Measurements from ENCODE around the gene HS6ST1.
A peak's percentile ranks its signal among the peaks of the same experiment; 100 is the strongest.

HS6ST1 gene

DNA sequence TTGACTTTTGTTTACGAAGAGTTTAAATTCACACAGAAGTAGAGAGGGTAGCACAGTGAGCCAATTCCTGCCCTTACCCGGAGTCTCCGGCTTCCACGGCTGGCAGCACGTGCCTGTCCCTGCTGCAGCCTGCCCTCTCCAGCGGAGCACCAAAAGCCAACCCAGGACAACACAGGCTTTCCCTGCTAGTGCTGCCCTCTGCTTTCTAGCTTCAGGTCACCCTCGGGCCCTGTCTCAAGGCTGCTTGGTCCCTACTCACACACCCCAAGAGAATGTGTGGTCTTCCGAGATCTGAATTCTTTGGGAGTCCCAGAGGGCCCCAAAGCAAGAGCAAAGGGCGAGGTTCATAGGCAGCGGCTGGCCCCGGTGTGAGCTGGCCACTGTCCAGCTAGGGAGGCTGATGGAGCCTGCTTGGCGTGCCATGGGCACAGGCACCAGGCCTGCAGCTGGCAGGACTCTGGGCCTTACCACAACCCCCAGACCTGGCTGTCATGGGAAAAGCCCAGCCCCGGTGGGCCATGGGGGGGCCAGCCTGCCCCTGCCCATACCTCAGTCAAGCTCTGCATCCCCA lies 7.0 kb upstream of the HS6ST1 start:
- no peak overlapping the region for H3K4me3 ChIP-seq (ENCODE audit: low read depth, low read length)
- DNase-seq (ENCODE audit: low read depth), result no peak
- TF ChIP-seq, protein P1, sequence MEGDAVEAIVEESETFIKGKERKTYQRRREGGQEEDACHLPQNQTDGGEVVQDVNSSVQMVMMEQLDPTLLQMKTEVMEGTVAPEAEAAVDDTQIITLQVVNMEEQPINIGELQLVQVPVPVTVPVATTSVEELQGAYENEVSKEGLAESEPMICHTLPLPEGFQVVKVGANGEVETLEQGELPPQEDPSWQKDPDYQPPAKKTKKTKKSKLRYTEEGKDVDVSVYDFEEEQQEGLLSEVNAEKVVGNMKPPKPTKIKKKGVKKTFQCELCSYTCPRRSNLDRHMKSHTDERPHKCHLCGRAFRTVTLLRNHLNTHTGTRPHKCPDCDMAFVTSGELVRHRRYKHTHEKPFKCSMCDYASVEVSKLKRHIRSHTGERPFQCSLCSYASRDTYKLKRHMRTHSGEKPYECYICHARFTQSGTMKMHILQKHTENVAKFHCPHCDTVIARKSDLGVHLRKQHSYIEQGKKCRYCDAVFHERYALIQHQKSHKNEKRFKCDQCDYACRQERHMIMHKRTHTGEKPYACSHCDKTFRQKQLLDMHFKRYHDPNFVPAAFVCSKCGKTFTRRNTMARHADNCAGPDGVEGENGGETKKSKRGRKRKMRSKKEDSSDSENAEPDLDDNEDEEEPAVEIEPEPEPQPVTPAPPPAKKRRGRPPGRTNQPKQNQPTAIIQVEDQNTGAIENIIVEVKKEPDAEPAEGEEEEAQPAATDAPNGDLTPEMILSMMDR (IDR thresholded peaks at IDR 0.05; ENCODE audit: insufficient read depth, low read depth, low read length, missing control alignments), result no peak

DNA sequence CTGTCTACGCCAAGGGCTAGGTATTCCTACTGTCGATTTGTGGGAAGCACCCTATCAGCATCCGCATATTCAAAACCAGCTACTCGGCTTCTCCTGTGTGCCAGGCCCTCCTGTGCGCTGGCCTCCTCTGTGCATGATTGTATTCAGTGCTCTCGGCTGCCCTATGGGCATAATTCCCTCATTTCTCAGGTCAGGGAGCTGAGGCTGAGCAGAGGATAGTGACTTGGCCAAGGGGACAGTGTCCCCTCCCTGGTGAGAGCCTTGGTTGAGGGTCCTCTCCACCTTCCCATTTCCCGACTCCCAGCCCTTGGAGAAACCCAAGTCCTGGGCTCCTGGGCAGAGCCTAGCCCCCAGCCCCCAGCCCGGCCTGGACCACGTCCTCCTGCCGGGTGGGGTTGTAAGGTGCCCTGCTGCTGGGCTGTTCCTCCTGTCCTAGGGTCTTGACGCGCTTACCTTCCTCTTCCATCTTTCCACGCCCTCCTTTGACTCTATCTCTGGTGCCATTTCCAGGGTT lies 6.3 kb upstream of the HS6ST1 start:
- TF ChIP-seq, protein P1 (IDR thresholded peaks at IDR 0.05; ENCODE audit: insufficient read depth, low read depth, low read length, missing control alignments), result no peak
- DNase-seq (ENCODE audit: low read depth), result no peak
- no peak overlapping the region for H3K4me3 ChIP-seq (ENCODE audit: low read depth, low read length)

DNA sequence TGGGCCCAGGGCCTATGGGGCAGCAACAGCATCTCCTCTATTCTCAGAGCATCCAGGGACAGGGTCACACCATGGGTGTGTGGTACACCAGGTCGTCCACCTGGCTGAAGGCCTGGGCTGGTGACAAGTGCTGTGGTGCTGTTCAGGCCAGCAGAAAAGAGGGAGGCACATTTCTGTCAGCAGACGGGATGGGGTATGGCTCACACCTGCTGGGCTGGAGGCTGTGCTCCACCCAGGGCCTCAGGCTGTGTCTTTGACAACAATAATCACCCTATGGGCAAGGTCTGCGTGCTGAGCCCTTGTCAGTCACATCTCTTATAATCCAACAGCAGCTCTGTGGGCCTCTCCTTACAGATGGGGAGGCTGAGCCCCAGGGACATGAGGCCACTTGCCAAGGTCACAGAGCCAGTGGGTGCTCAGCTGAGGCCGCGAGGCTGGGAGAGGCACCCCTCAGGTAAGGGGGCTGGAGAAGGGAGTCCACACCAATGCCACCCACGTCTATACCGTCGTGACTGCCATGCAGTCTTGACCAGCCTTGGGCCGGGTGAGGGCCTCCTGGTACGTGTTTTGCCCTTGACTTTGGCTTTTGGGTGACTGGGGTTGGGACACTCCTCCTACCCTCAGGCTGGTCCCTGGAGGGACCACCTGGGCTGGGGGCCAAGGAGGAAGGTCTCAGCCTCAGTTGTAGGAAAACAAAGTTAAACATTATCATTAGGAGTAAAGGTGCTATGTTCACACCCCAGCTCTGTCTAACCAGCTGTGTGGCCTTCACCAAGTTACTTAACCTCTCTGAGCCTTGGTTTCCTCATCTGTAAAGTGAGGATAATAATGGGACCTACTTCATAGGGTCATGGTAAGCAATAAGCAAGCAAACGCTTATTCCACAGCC lies 5.6 kb upstream of the HS6ST1 start:
- no peak overlapping the region for H3K4me3 ChIP-seq (ENCODE audit: low read depth, low read length)
- peak; percentile 0 for DNase-seq (ENCODE audit: low read depth)
- TF ChIP-seq, protein P1 (IDR thresholded peaks at IDR 0.05; ENCODE audit: insufficient read depth, low read depth, low read length, missing control alignments), result no peak

DNA sequence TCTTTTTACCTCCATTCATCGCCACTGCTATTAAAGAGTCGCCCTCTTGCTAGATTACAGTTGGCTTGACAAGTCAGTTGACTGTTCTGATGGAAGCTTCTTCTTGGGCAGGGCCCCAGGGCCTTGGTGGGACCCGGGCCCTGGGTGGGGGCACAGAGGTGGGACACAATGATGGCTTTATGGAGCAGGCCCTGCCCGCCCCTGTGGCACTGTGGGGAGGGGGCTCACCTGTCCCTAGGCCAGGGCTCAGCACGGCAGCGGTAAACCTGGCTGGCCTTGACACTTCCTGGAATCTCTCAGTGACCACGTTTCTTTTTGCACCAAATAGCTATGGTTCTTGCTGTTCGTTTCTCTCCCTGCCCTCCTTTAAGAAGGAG lies 4.9 kb upstream of the HS6ST1 start:
- peak; percentile 0 for DNase-seq (ENCODE audit: low read depth)
- no peak overlapping the region for H3K4me3 ChIP-seq (ENCODE audit: low read depth, low read length)
- TF ChIP-seq, protein P1 (IDR thresholded peaks at IDR 0.05; ENCODE audit: insufficient read depth, low read depth, low read length, missing control alignments), result no peak

DNA sequence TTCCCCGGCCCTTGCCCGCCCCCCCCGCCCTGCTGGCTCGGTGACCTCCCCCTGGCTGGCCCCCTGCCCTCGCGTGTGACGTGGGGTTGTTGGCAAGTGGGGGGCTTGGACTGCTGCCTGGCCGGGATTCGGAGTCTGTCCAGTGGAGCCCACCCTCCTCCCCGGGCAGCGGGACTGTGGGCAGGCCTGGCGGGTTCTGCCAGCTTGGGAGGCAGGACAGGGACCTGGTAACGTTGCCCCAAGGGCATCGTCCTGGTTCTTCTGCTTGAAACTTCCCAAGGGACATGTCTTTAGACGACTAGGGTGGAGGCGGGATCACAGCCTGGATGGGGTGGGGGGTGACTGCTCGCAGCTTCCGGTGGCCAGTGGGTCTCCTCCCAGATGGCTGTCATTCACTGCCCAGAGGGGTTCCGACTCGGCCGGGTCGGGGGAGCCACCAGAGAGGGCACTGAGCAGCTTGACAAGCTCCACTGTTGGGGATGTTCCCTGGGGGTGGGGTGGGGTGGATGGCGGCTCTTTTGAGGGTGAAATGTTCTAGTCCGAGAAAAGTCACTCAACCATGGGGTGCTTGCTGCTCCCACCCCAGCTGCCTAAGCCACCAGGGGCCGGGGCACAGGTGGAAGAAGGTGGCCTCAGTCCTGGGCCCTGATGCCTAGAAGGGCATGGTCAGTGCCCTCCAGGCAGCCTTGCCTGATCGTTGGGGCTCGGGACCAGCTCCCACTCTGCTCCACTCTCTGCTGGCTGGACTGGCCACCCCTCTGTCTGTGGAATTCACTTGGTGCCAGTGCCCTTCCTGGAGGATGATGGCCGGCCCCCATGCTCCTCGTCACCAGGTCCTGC lies 4.3 kb upstream of the HS6ST1 start:
- DNase-seq (ENCODE audit: low read depth), result no peak

More for the DNA sequence above, 4.3 kb upstream of the HS6ST1 start:
- TF ChIP-seq, protein P1 (IDR thresholded peaks at IDR 0.05; ENCODE audit: insufficient read depth, low read depth, low read length, missing control alignments), result no peak
- H3K4me3 ChIP-seq (ENCODE audit: low read depth, low read length), result no peak overlapping the region; the same call in 1 of the 2 replicates
